ENCODE measurements around the gene FASTKD2. TPM values are rescaled to one million over a fixed set of nuclear protein-coding genes. Genes with fewer than 3 reads are reported as not detected.

Gene FASTKD2
- total RNA-seq, 1 donor from 2014 or later, result 35.8 TPM

GRCh38 chr2:206814498-206814897 is 49.1 kb downstream of the FASTKD2 start:
- H3K27me3 ChIP-seq (ENCODE audit: control insufficient read depth, insufficient read depth, low read length), result no peaks in the 10 kb centered on the region
- no peak for DNase-seq (ENCODE audit: low read depth)
- no peaks in the 10 kb centered on the region for H3K36me3 ChIP-seq (ENCODE audit: control insufficient read depth, insufficient read depth, low read length)
- no peak overlapping the region for H3K4me3 ChIP-seq (ENCODE audit: low read depth, low read length)
- TF ChIP-seq, protein P1, sequence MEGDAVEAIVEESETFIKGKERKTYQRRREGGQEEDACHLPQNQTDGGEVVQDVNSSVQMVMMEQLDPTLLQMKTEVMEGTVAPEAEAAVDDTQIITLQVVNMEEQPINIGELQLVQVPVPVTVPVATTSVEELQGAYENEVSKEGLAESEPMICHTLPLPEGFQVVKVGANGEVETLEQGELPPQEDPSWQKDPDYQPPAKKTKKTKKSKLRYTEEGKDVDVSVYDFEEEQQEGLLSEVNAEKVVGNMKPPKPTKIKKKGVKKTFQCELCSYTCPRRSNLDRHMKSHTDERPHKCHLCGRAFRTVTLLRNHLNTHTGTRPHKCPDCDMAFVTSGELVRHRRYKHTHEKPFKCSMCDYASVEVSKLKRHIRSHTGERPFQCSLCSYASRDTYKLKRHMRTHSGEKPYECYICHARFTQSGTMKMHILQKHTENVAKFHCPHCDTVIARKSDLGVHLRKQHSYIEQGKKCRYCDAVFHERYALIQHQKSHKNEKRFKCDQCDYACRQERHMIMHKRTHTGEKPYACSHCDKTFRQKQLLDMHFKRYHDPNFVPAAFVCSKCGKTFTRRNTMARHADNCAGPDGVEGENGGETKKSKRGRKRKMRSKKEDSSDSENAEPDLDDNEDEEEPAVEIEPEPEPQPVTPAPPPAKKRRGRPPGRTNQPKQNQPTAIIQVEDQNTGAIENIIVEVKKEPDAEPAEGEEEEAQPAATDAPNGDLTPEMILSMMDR (IDR thresholded peaks at IDR 0.05; ENCODE audit: insufficient read depth, low read length, poor library complexity, severe bottlenecking), result no peak

- no peaks in the 10 kb centered on the region for H3K27me3 ChIP-seq (ENCODE audit: control insufficient read depth, insufficient read depth, low read length)
- no peak overlapping the region for H3K4me3 ChIP-seq (ENCODE audit: low read depth, low read length)
- no peak for DNase-seq (ENCODE audit: low read depth)
- TF ChIP-seq, protein P1 (IDR thresholded peaks at IDR 0.05; ENCODE audit: insufficient read depth, low read length, poor library complexity, severe bottlenecking), result no peak
- H3K36me3 ChIP-seq (ENCODE audit: control insufficient read depth, insufficient read depth, low read length), result no peaks in the 10 kb centered on the region
Measured at GRCh38 chr2:206820807-206821206, 55.4 kb downstream of the FASTKD2 start.

DNA sequence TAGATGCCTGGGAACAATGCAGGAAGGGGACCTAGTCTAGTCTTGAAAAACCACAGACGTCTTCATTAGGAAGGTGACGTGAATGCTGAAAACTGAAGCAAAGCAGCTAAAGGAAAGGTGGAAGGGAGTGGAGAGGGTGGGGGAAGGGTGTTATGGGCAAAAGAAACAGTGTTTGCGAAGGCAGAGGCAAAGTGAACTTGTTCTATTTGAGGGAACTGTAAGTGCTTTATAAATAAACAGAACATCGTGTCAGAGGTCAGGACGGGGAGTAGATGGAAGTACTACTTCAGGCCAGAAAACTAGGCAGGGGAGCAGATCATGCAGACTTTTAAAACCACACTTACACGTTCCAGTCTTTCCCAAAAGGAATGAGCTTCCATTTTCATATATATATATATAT is 57.8 kb downstream of the FASTKD2 start:
- no peak for DNase-seq (ENCODE audit: low read depth)
- TF ChIP-seq, protein P1 (IDR thresholded peaks at IDR 0.05; ENCODE audit: insufficient read depth, low read length, poor library complexity, severe bottlenecking), result no peak
- no peaks in the 10 kb centered on the region for H3K27me3 ChIP-seq (ENCODE audit: control insufficient read depth, insufficient read depth, low read length)
- no peak overlapping the region for H3K4me3 ChIP-seq (ENCODE audit: low read depth, low read length)
- H3K36me3 ChIP-seq (ENCODE audit: control insufficient read depth, insufficient read depth, low read length), result no peaks in the 10 kb centered on the region

DNA sequence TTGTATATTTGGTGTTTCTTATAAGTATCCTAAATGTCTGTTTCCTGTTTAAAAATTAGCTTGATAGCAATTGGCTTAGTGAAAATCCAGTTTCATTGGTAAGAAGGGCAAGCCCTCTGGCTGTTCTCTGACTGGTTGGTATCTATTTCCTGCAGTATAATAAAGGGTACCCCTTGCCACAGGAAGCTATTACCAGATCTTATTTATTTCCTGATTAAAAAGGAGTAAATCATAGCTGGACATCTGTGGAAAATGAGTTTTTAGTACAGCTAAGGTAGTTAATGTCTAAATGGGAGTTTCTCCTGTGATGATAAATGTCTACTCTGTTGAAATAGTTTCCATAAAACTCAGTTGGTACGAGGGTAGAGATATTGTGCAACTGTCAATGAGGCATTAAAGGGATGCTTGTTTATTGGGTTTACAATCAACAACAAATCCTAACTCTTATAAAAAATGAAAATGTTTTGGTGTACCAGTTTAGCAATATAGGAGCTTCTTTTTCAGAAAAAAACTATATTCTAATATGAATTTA is 58.7 kb downstream of the FASTKD2 start:
- no peaks in the 10 kb centered on the region for H3K36me3 ChIP-seq (ENCODE audit: control insufficient read depth, insufficient read depth, low read length)
- TF ChIP-seq, protein P1 (IDR thresholded peaks at IDR 0.05; ENCODE audit: insufficient read depth, low read length, poor library complexity, severe bottlenecking), result no peak
- H3K4me3 ChIP-seq (ENCODE audit: low read depth, low read length), result no peak overlapping the region
- no peak for DNase-seq (ENCODE audit: low read depth)
- H3K27me3 ChIP-seq (ENCODE audit: control insufficient read depth, insufficient read depth, low read length), result no peaks in the 10 kb centered on the region

GRCh38 chr2:206824993-206825392 is 59.6 kb downstream of the FASTKD2 start:
- TF ChIP-seq, protein P1 (IDR thresholded peaks at IDR 0.05; ENCODE audit: insufficient read depth, low read length, poor library complexity, severe bottlenecking), result no peak
- DNase-seq (ENCODE audit: low read depth), result no peak
- no peaks in the 10 kb centered on the region for H3K36me3 ChIP-seq (ENCODE audit: control insufficient read depth, insufficient read depth, low read length)
- H3K27me3 ChIP-seq (ENCODE audit: control insufficient read depth, insufficient read depth, low read length), result no peaks in the 10 kb centered on the region
- no peak overlapping the region for H3K4me3 ChIP-seq (ENCODE audit: low read depth, low read length)

DNA sequence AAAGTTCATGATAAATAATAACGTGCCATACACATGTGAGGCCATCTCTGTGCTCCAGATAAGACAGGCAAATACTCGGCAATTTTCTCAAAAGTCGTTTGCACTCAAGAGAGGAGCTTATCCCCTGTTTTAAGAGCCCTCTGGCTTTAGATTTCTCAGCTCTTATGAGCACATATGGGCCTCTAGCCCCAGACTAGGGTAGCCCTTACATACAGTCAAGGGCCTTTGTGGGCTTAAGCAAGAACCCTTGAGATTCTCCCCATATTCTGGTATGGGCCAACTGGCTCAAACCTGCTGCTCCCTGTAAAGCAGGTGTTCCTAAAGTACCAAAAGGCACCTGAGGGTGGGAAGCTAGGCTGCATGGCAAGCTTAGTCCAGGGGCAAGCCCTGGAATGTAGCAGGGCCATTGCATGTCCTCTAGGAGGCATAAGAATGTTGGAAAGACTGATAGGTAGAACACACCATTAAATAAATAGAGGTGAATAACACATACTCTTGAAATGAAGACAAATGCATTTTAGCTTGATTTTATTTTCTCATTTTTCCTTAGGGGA is 66.1 kb downstream of the FASTKD2 start:
- Histone ChIP-seq H3K4me3 (ENCODE audit: low read depth, low read length) (no peak overlapping the region), H3K27me3 (ENCODE audit: control insufficient read depth, insufficient read depth, low read length) (no peaks in the 10 kb centered on the region), H3K36me3 (ENCODE audit: control insufficient read depth, insufficient read depth, low read length) (no peaks in the 10 kb centered on the region)
- TF ChIP-seq, protein P1 (IDR thresholded peaks at IDR 0.05; ENCODE audit: insufficient read depth, low read length, poor library complexity, severe bottlenecking), result no peak
- DNase-seq (ENCODE audit: low read depth), result no peak

Data from kidney epithelial cell (primary cell).